ENCODE measurements around the gene GCH1.

Gene GCH1

DNA sequence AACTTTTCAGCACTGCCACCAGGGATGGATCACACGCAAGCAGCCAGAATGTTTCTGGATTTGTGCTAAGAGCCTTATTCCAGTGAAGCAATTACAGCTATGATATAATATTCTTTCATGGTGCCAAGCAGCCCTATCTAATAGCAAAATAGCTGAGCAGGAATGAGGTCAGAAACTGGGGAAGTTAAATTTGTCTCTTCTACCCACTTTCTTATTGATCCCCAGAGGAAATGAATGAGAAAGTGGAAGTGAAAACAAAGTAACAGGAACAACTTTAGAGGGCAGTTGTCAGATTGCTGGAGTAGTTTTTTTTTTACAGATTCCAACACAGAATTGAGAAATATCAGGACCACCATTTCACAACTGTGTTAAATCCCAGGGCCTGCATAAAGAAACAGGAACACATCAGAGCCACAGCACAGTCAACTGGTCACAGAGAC, 44.8 kb downstream of the GCH1 start:
- no peak for DNase-seq

DNA sequence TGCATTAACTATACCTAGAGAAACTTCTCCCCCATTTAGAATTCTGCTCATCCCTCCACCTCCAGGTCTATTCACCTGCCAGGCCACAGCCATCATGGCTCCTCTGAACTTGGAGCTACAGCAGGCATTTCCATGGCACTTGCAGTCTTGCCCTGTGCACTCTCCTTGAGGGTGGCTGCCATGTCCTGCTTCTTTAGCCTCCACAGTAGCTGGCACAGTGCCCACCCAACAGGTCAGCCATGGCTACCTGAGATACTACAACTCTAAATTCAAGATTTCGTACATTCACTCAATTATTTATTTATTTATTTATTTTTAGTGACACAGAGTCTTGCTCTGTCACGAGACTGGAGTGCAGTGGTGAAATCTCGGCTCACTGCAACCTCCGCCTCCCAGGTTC, 46.5 kb downstream of the GCH1 start:
- DNase-seq, result no peak

DNA sequence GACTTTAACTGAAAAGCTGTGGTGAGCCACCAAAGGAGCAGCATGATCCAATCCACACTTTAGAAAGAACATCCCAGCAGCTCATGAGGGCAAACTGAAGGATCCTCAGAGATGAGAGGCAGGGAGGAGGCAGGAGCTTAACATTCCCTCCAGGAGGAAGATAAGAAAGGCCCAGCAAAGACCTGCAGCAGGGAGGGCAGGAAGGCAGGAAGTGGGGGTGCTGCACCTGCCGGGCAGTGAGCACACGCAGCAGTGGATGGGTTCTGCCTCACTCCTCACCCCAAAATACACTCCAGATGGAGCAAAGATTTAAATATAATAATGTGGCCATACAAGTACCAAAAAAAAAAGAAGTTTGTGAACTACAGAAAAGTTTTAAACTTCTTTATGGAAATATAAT, 48.4 kb downstream of the GCH1 start:
- no peak for DNase-seq

DNA sequence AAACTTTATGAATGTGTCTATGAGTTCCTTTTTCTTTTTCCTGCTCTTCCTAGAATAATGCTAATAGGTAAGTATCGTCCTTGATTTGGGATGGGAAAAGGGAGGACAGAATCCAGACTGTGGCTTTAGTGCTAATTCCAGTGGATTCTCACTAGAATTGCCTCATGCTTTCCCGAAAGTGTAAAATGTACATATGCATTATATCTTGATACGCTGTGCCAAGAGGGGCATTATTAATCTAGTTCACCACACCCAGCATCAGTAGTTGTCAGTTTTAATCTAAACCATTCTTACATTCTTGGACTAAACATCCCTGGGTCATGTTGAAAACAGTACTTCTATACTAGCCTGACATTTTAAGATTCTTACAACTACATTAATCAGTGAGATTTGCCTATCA, 49.3 kb downstream of the GCH1 start:
- no peak for DNase-seq

GRCh38 chr14:54852215-54852614, 50.4 kb downstream of the GCH1 start:
- no peak for DNase-seq

DNA sequence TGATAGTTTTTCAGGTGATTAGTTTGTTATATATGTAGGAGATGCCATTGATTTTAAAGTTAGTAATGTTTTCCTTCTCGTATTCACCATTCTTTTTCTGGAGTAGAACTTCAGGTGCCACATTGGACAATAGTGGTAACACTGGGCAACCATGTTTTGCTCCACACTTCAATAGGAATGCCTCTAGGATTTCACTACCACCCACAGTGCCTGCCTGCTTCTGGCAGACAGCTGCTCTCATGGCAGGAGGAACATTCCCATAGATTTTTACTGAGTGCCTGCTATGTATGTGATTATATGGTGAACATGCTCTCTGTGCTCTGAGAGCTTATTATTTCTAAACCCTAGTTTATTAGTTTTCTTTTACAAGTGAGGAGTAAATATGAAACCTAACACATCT, 53.7 kb downstream of the GCH1 start:
- no peak for DNase-seq

DNA sequence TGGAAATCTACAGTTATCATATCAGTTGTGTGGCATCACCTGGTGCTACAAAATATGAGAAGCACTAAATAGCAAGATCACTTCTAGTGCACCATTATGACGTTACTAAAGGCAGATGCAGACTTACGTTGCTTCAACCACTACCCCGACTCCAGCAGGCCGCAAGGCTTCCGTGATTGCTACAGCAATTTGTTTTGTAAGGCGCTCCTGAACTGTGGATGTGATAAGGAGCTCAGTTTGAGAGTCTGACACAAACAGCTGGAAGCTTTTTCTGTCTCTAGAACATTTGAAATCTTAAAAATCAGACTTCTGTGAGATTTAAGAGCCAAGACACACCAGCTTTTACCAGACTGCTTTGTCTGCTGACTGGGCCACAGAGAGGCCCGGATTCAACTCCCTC, 57.0 kb downstream of the GCH1 start:
- no peak for DNase-seq

- no peak for DNase-seq
Measured at GRCh38 chr14:54844479-54844878, 58.1 kb downstream of the GCH1 start.

DNA sequence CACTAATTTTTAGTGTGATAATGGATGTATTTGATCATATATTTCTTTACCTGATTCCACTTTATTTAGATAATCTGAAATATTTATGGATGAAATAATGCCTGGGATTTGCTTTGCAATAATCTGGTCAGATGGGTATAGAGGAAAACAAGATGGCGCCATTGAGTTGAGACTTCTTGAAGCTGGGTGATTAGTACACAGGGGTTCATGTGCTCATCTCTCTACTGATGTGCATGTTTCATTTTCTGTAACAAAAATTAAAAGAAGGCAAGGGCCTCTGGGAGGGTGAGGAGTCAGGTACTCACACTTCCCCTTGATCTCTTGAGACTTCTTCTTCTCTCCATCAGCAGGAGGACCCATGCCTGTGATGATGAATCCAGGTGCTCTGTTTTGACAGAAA, 61.8 kb downstream of the GCH1 start:
- no peak for DNase-seq

- DNase-seq, result no peak
Measured at GRCh38 chr14:54840336-54840735, 62.3 kb downstream of the GCH1 start.

GRCh38 chr14:54839701-54840119, 62.9 kb downstream of the GCH1 start:
- no peak for DNase-seq

DNA sequence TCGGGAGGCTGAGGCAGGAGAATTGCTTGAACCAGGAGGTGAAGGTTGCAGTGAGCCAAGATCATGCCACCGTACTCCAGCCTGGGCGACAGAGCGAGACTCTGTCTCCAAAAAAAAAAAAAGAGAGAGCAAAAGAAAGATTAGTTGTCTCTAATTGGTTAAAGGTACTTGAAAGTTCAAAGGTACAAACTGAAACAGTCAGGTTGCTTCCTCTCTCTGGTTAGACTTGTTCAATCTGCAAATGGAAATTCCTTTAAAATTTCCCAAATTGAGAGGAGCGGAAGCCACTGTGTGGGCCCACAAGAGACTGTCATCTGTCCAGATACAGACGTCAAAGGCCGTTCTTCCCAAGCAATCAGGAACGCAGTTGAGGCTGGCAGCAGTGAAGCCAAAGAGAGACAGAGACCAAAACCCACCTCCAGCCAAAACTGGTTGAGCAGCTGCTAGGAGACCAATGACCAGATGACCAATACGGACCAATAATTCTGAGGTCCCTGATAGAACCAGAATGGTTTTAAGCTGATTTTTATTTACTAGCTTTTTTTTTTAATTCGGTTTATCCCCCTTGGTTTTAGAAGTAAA, 63.6 kb downstream of the GCH1 start:
- no peak for DNase-seq

DNA sequence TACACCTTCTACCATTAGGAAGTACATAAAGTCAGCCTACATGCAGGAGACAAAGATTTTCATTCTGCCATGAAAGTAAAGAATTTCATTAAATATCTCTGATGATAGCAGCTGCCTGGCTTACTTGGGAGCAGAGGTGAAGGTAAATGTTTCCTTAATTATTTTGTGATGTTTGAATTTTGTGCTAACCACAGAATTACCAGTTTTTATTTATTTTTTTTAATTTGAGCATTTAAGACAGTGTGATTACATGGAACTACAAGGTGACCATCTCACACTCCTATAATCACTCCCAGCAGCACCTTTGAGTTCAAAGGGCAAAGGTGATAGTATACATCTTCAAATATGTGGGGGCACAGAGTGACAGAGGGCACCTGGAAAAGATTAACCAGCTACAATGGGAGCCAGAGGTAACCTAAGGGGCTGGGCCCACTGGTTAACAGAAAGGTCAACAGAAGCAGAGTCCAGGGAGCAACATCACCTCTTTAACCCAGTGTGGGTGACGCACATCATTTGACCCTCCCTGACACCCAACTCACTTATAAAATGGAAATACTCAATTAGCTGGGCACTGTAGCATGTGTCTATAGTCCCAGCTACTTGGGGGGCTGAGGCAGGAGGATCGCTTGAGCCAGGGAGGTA, 65.0 kb downstream of the GCH1 start:
- no peak for DNase-seq

GRCh38 chr14:54836231-54836630, 66.4 kb downstream of the GCH1 start:
- DNase-seq, result no peak

DNA sequence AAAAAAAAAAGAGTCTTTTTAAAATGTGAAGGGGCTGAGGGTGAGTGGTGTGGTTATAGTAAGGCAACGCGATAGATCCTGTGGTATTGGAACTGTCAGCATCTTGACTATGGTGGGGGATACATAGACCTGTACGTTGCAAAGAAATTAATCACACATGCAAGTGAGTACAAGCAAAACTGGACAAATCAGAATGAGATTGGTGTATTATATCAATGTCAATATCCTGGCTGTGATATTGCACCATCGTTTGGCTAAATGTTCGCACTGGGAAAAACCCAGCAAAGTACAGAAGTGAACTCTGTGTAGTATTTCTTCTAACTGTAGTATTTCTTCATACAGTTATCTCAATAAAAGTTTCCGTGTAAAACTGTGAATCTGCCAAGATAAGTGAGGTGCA, 67.9 kb downstream of the GCH1 start:
- no peak for DNase-seq

- DNase-seq, result no peak
Measured at GRCh38 chr14:54834081-54834480, 68.5 kb downstream of the GCH1 start.

DNA sequence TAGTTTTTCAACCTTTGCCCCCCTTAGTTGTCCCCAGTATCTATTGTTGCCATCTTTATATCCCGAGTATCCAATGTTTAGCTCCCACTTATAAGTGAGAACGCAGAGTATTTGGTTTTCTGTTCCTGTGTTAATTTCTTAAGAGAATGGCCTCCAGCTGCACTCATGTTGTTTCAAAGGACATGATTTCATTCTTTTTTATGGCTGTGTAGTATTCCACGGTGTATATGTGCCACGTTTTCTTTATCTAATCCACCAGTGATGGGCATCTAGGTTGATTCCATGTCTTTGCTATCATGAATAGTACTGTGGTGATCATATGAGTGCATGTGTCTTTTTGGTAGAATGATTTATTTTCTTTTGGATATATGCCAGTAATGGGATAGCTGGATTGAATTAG, 72.0 kb downstream of the GCH1 start:
- DNase-seq, result no peak

DNA sequence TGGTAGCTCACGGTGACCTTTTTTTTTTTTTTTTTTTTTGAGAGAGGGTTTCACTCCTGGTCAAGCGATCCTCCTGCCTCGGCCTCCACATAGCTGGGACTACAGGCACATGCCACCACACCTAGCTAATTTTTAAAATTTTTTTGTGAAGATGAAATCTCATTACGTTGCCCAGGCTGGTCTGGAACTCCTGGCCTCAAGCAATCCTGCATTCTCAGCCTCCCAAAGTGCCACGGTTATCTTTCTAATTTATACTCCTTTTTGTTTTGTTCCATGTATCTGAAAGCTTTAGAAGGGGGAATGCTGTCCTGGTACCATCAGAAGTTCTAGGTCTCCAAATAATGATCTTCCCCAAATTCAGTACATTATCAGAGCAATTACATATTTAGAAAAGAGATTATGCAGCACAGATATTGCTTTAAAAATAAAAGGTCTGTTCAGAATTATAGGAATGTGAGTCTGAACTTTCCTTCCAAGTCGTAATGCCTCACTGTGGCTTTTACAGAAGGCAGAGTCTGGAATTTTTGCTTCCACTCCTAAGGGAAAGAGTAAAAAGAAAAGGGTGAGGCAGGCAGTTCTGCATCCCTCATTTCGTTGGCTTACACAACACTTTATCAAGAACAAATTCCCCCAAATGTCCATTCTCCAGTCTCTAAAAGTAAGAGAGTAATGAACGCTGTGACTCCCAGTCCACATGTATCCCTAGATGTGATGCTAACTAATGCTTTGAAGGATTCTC, 73.0 kb downstream of the GCH1 start:
- DNase-seq, result no peak

DNA sequence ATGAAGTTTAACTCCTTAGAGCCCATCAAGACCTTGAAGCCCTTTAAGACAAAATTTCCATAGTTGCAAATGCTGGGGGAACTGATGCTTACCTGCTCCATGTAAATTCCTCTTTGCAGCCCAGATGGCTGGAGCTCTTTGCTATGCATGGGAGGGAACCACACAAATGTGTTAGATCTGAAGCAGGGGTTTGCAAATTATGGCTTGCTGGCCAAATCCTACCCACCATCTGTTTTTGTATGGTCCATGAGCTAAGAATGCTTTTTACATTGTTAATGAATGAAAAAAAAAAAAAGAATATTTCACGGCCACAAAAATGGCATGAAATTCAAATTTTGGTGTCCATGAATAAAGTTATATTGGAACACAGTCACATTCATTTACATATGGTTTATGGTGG, 74.6 kb downstream of the GCH1 start:
- DNase-seq, result no peak

DNA sequence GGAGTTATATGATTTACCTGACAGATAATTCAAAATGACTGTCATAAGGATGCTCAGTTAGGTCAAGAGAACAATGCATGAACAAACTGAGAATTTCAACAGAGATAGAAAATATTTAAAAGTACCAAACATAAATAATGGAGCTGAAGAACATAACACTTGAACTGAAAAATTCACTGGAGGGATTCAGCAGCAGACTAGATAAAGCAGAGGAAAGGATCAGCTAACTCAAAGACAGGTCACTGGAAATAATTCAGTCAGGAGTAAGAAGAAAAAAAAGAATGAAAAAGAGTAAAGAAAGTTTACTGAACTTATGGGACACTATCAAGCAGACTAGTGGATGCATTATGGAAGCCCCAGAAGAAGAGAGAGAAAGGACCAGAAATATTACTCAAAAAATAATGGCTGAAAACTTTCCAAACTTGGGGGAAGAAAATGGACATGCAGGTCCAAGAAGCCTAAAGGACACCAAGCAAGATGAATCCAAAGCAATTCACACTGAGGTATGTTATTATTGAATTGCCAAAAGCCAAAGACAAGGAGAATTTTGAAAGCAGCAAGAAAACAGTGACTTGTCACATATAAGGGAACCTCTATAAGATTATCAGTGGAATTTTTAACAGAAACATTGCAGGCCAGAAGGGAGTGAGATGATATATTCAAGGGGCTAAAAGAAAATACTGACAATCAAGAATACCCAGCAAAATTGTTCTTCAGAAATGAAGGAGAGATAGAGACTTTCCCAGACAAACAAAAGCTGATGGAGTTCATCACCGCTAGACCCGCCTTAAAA, 78.7 kb downstream of the GCH1 start:
- DNase-seq, result no peak

- no peak for DNase-seq
Measured at GRCh38 chr14:54822685-54823084, 79.9 kb downstream of the GCH1 start.

DNA sequence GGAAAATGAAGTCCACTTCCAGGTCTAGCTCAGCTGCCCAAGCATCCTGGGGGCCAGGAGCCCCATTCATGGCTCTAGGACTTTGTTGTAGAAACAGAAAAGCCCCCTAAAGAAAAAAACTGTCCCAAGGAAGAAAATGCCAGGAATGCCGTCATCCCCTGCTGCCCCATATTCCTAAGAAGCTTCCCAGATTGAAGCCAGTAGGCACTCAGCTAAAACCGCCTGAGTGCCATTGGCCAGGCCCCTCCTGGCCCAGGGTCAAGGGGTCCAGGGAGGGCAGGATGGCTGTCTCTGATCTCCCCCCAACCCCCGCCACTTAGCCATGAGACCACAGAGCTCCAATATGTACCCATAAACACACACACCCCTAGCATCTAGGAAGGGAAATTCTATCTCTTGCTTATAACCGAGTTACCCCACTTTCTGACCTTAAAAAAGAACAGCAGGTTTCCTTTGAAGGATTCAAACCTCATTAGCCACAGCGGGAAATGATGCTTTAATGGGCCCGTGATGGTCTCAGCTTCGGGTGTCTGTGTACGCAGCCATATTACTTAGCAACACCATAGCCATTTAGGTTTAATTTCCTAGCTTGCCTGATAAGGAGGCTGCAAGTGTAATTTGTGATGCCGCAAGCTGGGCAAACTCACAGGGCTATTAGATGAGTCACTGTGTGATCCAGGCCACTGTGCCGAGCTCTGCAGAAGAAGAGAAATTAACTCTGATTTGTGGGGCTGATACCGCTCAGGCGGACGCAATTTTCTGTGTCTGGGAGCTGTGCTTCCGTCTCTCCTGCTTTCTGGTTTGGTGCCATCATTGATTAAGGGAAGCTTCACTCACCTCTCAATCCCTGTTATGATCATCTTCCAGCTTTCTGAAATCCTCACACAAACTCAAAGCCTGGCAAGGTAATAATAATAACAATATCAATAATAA, 84.2 kb downstream of the GCH1 start:
- no peak for DNase-seq

DNA sequence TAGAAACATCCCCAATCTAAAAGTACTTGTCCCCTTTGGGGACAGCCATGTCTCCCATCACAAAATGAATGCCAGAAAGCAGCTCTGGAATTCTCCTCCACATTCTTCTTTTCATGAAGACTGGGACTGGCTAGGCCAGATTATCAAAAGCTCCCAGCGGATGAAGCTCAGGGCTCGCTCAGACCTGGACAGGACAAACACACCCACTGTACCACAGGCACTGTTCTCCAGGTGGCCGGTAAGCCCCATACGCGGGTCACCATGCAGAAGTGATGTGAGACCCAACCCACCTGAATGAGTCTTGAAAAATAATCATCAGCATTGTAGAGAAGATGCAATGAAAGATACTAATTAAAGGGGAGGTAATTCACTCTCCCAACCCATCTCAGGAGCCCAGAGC, 85.1 kb downstream of the GCH1 start:
- DNase-seq, result no peak

All from NCI-H1694 (cell line).